HFF-Myc (cell line): ENCODE data around the gene METTL18.

Experiments used
- DNase-seq: peaks from one replicate; pipeline ENCODE4 v3.0.0-alpha.2; 2011; ENCODE audit warnings: low read depth; ENCODE audit errors: extremely low read depth
- H3K4me3 ChIP-seq: replicated peaks from 2 replicates; pipeline ENCODE4 v1.5.1; 2011; ENCODE audit warnings: low read depth, mild to moderate bottlenecking, control low read depth, low read length
- TF ChIP-seq, protein P1 (sequence below): IDR thresholded peaks from 2 replicates; pipeline ENCODE4 v1.5.1; 2012; ENCODE audit warnings: mild to moderate bottlenecking, low read depth, low read length, control low read depth; ENCODE audit errors: missing control alignments

The METTL18 gene

GRCh38 chr1:169776440-169776839, 18.3 kb downstream of the METTL18 start:
- no peak for DNase-seq
- TF ChIP-seq, protein P1, sequence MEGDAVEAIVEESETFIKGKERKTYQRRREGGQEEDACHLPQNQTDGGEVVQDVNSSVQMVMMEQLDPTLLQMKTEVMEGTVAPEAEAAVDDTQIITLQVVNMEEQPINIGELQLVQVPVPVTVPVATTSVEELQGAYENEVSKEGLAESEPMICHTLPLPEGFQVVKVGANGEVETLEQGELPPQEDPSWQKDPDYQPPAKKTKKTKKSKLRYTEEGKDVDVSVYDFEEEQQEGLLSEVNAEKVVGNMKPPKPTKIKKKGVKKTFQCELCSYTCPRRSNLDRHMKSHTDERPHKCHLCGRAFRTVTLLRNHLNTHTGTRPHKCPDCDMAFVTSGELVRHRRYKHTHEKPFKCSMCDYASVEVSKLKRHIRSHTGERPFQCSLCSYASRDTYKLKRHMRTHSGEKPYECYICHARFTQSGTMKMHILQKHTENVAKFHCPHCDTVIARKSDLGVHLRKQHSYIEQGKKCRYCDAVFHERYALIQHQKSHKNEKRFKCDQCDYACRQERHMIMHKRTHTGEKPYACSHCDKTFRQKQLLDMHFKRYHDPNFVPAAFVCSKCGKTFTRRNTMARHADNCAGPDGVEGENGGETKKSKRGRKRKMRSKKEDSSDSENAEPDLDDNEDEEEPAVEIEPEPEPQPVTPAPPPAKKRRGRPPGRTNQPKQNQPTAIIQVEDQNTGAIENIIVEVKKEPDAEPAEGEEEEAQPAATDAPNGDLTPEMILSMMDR: no peak

DNA sequence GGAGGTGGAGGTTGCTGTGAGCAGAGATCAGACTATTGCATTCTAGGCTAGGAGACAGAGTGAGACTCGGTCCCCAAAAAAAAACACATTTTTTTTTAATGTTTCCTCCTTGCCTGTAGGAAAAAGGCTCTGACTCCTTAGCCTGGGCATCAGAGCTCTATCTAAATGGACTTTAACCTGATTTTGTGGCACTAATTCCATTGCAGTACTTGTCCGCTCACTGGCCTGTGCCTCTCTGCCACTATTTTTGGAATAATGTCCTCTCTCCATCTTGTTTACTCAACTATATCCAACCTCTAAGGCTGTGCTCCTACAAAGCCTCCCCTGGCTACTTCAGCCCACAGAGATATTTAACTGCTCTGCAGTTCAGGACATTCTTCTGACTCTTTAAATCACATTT, 26.5 kb downstream of the METTL18 start:
- DNase-seq: no peak
- TF ChIP-seq, protein P1: no peak
- no peak overlapping the region for H3K4me3 ChIP-seq

More at GRCh38 chr1:169776440-169776839, 18.3 kb downstream of the METTL18 start:
- no peak overlapping the region for H3K4me3 ChIP-seq

DNA sequence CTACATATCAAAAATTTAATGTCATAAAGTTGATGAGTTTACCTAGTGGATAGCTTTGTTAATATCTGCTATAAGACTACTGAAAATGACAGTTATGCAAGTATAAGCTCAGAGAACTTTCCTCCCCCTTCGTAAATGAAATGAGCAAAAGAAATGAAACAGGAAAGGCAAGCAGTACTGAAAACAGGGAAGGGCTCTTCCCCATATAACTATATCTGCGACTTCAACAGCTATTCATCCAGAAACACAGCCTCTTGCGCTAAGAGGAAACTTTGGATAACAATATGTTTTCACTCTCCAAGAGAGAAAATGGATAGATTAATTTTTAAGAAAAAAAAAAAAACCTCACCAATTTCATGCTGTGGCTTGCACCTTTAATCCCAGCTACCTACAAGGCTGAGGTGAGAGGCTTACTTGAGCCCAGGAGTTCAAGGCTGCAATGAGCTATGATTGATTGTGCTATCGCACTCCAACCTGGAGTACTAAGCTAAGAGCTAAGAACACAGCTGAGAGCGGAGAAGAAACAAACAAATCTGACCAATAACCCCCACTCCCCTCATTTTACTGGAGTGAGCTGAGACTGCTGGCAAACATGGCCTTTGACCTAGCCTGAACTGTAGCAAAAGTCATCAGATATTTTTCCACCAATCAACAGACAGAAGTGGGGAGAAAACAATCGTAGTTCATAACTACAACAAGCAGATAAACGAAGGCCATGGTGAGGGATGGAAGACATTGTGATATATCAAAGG, 29.0 kb downstream of the METTL18 start:
- no peak overlapping the region for H3K4me3 ChIP-seq
- TF ChIP-seq, protein P1: no peak
- DNase-seq: no peak

- TF ChIP-seq, protein P1: no peak
- no peak for DNase-seq
- H3K4me3 ChIP-seq: no peak overlapping the region
Observed at GRCh38 chr1:169764919-169765318, 29.8 kb downstream of the METTL18 start.

DNA sequence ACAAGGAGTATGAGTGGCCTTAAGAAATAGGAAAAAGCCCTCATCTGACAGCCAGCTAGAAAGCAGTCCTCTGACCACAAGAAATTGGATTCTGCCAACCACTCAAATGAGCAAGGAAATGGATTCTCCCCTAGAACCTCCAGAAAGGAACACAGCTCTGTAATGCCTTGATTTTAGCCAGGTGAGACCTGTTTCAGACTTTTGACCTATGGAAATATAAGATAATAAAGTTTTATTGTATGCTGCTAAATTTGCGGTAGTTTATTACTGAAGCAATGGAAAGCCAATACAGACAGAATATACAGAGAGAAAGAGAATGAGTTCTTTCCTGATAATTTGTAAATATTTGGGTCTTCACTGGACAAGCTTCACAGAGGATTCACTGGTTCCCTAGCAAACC, 32.0 kb downstream of the METTL18 start:
- DNase-seq: no peak
- TF ChIP-seq, protein P1: no peak
- no peak overlapping the region for H3K4me3 ChIP-seq

DNA sequence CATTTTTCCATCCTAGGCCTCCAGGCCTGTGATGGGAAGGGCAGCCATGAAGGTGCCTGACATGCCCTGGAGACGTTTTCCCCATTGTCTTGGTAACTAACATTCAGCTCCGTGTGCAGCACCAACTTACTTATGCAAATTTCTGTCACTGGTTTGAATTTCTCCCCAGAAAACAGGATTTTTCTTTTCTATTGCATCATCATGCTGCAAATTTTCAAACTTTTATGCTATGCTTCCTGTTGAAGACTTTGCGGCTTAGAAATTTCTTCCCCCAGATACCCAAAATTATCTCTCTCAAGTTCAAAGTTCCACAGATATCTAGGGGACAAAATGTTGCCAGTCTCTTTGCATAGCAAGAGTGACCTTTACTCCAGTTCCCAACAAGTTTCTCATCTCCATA, 35.7 kb downstream of the METTL18 start:
- TF ChIP-seq, protein P1: no peak
- DNase-seq: no peak
- no peak overlapping the region for H3K4me3 ChIP-seq

- no peak overlapping the region for H3K4me3 ChIP-seq
- DNase-seq: no peak
Observed at GRCh38 chr1:169753549-169753948, 41.2 kb downstream of the METTL18 start.

More at GRCh38 chr1:169753549-169753948, 41.2 kb downstream of the METTL18 start:
- TF ChIP-seq, protein P1: no peak
